Ovary (tissue), 3 donors: ENCODE results near the gene RNF182.

Experiments
- POLR2A ChIP-seq: fragments of 450-650 bp; IDR thresholded peaks from one replicate; pipeline ENCODE4 v1.6.1; 2017; ENCODE audit warnings: antibody characterized with exemption, mild to moderate bottlenecking, moderate library complexity
- TF ChIP-seq, protein P1 (sequence below), 3 donors: fragments of 450-650 bp in 2 of 3; fragments of 200-600 bp in 1 of 3; IDR thresholded peaks; one replicate each; pipeline versions ENCODE4 v1.5.1 to v1.8.0; 2016 to 2022; ENCODE audit warnings: antibody characterized with exemption in 3 of 3, mild to moderate bottlenecking in 1 of 3
- donor health status: DM: no; HTN: no; CAD: no.

DNA sequence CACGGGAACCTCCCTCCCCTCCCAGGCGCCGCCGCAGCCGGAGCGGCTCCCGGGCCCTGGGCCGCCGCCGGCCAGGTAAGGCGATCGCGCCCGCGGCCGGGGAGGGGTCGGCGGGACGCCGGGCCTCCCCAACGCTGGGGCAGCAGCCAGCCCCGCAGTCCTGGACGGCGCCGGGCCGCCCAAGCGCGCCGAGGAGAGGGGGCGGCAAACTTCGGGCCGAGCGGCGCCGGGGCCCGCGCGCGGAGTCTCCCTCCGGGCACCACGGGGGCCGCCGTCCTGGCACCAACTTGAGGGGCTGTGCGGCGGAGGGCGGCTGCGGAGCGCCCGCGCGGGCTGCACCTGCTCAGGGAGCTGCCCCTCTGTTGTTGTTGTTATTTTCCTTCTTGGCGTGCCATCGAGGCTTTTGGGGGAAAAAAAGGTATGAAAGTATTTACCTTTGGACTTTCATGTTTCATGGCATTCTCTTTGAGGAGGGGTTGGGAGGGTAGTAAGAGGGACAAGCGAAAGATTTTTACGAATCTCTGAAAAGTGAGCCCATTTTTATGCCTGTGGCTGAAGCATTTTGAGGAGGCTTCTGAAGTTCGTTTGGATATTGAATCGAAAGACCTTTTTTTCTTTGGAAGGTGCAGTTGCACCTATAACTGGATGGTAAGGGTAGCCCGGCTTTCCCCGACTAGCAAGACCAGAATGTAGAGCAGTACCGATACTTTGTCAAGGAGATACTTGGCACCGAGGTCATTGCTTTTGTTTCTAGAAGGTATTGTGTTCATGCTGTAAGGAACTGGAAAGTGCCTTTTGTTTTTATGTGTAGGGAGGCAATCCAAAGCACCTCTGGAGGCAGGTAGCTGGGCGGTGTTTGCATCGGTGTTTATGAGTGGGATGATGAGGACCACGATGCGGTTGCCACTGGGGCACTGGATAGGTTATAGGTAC, at the start of gene RNF182:
- TF ChIP-seq, protein P1, sequence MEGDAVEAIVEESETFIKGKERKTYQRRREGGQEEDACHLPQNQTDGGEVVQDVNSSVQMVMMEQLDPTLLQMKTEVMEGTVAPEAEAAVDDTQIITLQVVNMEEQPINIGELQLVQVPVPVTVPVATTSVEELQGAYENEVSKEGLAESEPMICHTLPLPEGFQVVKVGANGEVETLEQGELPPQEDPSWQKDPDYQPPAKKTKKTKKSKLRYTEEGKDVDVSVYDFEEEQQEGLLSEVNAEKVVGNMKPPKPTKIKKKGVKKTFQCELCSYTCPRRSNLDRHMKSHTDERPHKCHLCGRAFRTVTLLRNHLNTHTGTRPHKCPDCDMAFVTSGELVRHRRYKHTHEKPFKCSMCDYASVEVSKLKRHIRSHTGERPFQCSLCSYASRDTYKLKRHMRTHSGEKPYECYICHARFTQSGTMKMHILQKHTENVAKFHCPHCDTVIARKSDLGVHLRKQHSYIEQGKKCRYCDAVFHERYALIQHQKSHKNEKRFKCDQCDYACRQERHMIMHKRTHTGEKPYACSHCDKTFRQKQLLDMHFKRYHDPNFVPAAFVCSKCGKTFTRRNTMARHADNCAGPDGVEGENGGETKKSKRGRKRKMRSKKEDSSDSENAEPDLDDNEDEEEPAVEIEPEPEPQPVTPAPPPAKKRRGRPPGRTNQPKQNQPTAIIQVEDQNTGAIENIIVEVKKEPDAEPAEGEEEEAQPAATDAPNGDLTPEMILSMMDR (IDR thresholded peaks at IDR 0.05), result no peak
- TF ChIP-seq POLR2A, result no peak
